ENCODE data around the gene CA5A. TPM values are rescaled to one million over a fixed set of nuclear protein-coding genes. Genes with fewer than 3 reads are reported as not detected.
"Not testable (repeated sequence)": the region's sequence is repeated elsewhere in the genome, so short reads cannot be mapped to it uniquely, and the experiment has no call there.

CA5A gene
- total RNA-seq, 1 donor from 2014 or later, result not detected

DNA sequence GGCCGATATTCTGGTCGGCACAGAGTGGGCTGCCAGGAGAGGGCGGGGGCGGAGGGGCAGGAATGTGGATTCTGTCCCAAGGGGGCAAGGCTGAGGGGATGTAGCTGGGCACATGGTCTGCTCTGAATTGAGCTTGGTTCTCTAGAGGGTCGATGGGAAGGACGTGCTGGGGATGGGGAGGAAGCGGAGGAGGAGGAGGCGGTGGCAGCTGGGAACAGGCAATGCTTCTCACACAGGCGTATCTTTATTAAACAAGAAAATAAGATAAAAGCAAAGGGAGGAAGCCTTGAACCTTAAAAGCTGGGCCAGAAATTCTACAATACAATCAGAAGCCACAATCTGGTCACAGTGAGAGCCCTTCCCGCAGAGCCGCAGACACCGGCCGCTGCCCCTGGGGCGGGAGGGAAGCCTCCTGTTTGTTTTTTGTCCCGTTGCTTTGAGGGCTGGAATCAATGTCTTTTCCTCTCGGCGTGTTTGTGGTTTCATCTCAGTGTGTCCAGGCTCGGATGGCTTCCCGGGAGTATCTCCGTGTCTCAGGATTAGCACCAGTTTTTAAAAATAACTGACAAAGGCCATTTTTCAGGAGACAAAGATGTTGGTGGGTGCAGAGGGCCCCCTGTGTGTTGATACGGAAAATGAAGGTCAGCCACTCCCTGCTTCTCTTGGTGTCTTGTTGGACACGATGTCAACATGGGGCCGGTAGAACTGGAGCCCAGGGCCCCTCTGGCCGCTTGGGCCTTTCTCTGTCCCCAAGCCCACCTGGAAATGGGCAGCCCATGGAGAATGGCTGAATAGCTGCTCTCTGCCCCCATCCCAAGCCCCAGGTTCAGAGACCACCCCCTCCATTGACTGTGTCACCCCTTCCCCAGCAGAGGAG is 54.8 kb downstream of the CA5A start:
- DNase-seq (ENCODE audit: missing footprints), result no peak
- intact Hi-C loops (cut with DNase I), result no loop called here
- no peak for ATAC-seq

GRCh38 chr16:87880117-87880696 is 56.1 kb downstream of the CA5A start:
- intact Hi-C loops (cut with DNase I), result no loop called here
- no peak for DNase-seq (ENCODE audit: missing footprints)
- no peak for ATAC-seq

DNA sequence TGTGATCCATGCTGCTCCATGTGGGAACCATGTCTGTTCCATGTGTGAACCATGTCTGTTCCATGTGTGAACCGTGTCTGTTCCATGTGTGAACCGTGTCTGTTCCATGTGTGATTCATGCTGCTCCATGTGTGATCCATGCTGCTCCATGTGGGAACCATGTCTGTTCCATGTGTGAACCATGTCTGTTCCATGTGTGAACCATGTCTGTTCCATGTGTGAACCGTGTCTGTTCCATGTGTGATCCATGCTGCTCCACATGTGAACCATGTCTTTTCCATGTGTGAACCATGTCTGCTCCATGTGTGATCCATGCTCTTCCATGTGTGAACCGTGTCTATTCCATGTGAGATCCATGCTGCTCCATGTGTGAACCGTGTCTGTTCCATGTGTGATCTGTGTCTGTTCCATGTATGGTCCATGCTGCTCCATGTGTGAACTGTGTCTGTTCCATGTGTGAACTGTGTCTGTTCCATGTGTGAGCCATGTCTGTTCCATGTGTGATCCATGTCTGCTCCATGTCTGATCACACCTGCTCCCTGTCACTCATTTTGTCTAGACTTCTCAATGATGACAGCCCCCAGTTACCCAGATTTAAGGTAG is 56.8 kb downstream of the CA5A start:
- ATAC-seq; DNase-seq (ENCODE audit: missing footprints); intact Hi-C loops (cut with DNase I): not testable (repeated sequence)

DNA sequence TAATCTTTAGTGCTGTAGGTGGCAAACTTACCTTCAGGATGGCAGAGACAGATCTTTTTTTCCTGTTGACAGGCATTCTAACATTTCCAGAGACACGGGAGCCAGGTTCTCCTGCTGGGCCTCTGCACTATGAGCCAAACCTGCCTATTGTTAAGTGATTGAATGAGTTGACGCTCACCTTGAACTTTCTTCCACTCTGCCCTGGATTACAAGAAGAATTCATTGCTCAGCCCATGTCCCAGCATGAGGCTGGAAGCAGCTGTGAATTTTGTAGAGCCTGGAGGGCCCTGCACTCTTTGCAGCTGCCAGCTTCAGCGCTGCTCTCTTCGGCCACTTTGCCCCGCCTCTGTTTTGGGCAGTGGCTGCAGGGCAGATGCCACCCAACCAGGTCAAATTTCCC is 57.6 kb downstream of the CA5A start:
- intact Hi-C loops (cut with DNase I), result no loop called here
- DNase-seq (ENCODE audit: missing footprints), result no peak
- no peak for ATAC-seq

DNA sequence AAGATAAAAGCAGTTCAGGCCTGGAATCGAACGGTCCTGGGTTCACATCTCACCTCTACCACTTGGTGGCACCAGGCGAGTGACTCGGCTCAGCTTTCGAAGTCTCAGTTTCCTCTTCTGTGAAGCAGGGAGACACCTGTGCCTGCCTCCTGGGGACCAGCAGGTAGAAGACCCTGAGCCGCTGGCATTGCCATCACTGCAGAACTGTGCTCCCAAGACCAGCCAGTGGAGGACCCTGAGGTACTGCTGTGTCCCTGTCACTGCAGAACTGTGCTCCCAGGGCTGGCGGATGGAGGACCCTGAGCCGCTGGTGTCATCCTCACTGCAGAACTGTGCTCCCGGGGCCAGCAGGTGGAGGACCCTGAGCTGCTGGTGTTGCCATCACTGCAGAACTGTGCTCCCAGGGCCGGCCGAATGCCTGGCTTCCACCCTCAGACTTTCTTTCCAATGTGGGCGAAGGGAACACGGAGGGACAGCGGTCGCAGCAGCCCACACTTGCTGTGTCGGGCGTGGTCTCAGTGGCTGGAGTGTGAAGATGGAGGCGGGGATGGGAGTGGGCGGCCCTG is 58.3 kb downstream of the CA5A start:
- intact Hi-C loops (cut with DNase I), result no loop called here
- ATAC-seq (no peak), DNase-seq (ENCODE audit: missing footprints) (no peak)

DNA sequence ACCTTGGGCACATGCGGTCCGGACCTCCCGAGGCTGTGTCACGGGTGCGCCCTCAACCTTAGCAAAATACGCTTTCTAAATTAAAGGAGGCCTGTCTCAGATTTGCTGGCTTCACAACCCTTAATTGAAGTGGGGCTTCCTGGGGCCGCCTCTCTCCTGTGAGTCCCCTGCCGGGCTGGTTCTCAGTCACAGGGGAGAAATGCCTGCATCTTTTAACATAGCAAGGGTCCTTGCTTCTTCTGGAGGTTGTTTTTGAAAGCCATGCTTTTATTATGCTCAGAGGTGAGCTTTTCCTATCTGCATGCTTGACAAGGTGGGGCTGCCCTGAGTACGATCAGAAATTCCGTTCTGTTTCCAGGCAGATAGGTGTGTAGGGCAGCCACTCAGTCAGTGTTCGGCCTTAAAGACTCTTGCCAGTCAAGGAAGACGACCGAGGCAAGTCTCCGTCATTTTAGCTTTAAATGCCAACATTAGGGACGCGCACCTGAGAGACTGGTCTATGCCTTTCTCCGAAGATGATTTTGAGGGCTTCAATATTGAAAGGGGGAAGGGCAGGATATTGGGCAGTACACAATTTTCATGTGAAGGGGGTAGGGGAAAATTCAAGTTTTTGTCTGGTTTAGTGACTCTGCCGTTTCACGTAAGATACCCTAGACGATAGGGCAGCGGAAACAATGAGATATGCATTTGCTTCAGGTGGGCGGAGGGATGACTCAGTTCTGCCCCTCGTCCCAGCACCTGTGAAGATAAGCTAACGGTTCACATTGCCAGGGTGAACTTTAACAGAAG is 61.5 kb downstream of the CA5A start:
- intact Hi-C loops (cut with DNase I), result no loop called here
- DNase-seq (ENCODE audit: missing footprints), result no peak

DNA sequence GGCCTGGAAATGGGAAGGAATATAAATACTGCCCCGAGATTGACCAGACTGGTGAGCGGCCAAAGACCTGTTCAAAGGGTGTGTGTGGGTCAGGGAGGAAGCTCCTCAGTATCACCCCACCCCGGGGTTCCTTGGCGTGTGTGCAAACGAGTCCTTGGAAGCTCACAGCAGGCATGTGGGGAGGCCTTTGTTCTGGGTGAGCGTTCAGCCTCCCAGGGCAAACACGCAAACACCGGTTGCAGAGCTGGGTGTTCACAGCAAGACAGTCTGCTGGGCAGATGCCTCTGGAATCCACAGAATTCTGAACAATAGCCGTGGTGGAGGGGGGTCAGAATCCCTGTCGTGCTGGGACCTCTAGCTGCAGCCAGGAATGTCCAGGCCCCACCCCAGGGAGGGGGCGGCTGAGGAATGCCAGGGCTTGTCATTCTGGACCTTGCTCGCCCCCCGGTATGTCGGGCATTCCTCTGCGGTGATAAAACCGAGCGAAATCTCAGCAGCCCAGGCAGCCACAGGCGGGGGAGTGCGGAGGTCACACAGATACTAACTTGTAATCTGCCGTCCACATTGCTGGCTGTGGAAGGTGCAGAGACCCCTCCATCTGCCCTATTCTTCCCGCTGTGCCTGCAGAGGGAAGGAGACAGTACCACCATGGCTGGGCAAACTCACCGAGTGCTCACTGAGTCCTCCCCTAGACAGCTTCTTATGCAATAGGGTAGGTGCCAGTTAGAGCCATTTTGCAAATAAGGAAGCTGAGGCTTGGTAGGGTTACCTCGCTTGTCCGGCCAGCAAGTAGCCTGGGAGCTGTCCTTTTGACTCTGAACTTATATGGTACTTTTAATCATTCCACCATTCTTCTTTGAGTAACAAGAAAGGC is 65.7 kb downstream of the CA5A start:
- intact Hi-C loops (cut with DNase I), result loop anchor here (1.0 to 2.0 kb wide), 2 partner anchors 20 to 91 kb away; no protein-coding TSS in a partner anchor
- DNase-seq (ENCODE audit: missing footprints); ATAC-seq: not testable (repeated sequence)

More for the DNA sequence above, 61.5 kb downstream of the CA5A start:
- ATAC-seq, result no peak

DNA sequence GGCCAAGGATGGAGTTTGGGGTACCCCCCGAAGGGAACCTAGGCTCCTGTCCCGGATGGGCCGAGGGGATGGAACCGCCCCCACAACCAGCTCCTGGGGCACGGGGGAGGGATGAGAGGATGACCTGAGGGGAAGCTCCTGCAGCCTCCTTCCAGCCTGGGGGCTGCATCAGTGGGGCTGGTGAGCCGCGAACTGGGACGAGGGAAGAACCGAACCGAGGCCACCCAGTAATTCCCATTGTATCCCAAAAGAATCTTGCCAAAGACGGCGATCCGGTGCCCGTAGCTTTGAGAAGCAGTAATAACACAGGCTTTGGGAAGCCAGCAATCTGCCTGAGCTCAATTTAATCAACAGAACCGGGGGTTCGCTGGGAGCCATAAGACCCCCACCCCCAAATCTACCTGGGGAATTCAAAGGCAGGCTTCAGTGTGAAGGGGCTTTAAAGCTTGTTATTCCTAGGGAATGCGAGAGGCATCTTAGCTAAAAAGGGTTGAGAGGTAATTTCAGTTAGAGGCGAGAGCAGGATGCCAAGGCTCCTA is 66.4 kb downstream of the CA5A start:
- not testable (repeated sequence) for DNase-seq (ENCODE audit: missing footprints); ATAC-seq
- intact Hi-C loops (cut with DNase I), result loop anchor here (2.0 kb wide), 1 partner anchor 19 kb away; no protein-coding TSS in a partner anchor

- ATAC-seq (peak; percentile 88), DNase-seq (ENCODE audit: missing footprints) (peak; percentile 94)
- intact Hi-C loops (cut with DNase I), result not testable (repeated sequence)
Measured at GRCh38 chr16:87869061-87869878, 67.1 kb downstream of the CA5A start, which contains the start of gene SLC7A5. SLC7A5 (minus strand) TSS chr16:87869507; CDS start chr16:87869422, 85 bp downstream.

GRCh38 chr16:87868254-87869029 is 67.9 kb downstream of the CA5A start:
- peak; percentile 68 for DNase-seq (ENCODE audit: missing footprints)
- ATAC-seq; intact Hi-C loops (cut with DNase I): not testable (repeated sequence)

DNA sequence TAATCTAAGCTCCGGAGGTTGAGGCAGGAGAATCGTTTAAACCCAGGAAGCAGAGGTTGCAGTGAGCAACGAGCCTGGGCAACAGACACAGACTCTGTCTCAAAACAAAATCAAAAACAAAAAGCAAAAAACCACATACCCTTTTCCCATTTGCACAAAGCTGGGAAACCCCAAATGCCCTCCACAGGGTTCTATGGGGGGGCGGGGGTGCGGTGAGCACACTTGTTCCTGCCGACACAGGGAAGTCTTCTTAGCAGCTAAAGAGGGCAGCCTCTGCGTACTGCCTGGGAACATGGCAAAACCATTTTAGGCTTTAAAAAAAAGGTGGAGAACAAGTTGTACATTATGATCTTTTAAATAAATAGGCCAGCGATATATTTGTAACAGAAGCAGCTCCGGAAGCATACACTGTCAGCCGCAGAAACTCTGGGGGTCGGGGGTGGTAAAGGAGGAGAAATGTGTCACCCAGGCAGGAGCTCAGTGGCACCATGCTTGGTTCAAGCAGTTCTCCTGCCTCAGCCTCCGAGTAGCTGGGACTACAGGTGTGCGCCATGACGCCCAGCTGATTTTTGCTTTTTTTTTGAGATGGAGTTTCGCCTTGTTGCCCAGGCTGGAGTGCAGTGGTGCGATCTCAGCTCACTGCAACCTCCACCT is 70.3 kb downstream of the CA5A start:
- DNase-seq (ENCODE audit: missing footprints); ATAC-seq; intact Hi-C loops (cut with DNase I): not testable (repeated sequence)

GRCh38 chr16:87864331-87864989 is 71.9 kb downstream of the CA5A start:
- intact Hi-C loops (cut with DNase I), result no loop called here
- ATAC-seq (no peak), DNase-seq (ENCODE audit: missing footprints) (no peak)

DNA sequence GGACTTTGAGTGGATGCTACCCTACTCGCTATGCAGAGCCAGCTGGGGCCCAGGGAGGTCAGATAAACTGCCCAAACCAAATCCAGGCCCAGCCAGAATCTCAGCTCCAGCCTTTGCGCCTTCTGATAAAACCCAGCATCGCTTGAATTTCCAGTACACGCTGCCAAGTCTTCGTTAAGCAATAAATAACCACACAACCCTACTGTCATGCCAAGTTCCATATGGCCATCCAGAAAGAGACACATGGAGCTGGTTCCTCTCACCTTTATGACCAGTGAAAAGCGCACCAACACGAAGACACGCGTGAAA is 73.0 kb downstream of the CA5A start:
- ATAC-seq, result peak; percentile 57
- intact Hi-C loops (cut with DNase I); DNase-seq (ENCODE audit: missing footprints): not testable (repeated sequence)

DNA sequence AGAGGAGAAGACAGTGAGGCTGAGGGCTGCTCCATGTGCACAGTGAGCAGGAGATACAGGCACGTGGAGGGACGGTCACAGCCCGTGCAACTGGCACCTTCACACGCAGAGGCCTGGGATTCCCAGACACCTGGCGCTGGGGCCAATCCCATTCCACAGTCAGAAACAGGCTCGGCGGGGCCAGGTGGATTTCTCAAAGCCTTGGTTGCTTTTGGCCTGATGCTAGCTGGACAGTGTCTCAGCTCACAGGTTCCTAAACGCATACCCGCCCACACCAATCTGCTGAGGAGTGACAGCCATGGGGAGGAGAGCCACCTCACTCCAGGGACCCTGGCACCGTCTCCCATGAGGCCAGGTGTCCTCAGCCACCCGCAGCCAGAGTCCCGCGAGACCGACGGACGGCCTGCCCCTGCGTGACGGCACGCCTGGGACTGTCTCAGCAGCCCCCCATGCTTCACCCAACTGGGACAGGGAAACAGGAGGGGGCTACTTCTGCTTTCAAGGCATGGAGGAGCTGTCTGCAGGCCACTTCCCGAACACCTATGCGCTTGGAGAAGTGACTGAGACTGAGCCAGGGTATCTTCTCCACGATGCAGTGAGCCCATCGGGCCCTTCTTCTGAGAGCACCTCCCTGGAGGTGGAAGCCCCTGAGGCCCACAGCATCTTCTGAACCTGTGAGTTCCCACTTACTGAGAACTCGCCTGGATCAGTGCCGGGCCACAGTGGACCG is 73.6 kb downstream of the CA5A start:
- intact Hi-C loops (cut with DNase I); ATAC-seq: not testable (repeated sequence)
- peak; percentile 55 for DNase-seq (ENCODE audit: missing footprints)

All from Right ventricle myocardium inferior (tissue), 1 donor.